Stimulated activated CD4-positive, alpha-beta T cell treated with anti-CD3 and anti-CD28 coated beads, Interleukin-12 subunit alpha, Interleukin-12 subunit beta, amount 100 ng/mL, for 4 hours (primary cell): ENCODE data around the gene CNIH3.
"Not testable (repeated sequence)": the region's sequence is repeated elsewhere in the genome, so short reads cannot be mapped to it uniquely, and the experiment has no call there.

Experiments used
- DNase-seq: peaks from one replicate; pipeline ENCODE4 v3.0.0-alpha.2; 2020

The CNIH3 gene

DNA sequence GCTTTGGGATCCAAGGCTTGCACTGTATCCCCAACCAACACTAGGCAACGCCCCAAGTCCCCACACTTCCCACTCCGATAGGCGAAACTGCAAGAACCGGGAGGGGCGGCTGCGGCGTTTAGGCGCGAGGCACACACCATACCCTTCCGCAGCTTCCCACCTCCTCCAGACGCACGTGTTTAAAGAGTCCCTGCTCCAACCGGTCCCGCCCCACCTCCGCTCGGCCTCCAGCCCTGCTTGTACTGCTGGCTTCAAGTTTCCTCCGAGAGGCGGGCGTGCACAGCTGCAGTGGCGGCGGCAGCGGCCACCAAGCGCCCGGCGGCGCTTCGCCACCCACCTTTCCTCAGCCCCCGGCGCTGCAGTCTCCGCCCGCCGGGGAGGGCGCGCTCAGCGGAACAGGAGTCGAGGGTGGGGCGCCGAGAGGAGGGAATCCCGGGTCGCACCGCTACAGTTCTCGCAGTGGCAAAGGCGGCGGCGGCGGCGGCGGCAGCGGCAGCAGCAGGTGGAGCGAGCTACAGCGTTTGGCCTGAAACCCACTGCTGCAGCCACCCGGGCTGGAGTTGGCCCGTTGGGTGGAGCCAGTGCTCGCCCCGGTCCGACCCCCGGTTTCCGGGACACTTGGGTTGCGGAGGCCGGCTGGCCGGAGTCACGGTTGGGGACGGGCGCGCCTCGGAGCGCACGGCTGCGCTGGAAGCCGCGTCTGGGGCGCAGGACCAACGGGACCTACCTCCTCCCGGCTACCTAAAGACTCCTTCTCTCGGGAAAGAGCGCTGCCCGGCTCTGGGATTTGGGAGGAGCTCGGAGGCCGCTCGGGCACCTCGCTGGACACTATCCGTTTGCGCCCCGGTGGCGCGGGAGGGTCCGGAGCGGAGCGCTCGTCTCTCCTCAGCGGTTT, at the start of gene CNIH3:
Gene CNIH3 (plus strand): TSS at position 457 of the 895 bp plus-strand sequence. CDS start 858 bp downstream, outside the sequence.
- no peak for DNase-seq

DNA sequence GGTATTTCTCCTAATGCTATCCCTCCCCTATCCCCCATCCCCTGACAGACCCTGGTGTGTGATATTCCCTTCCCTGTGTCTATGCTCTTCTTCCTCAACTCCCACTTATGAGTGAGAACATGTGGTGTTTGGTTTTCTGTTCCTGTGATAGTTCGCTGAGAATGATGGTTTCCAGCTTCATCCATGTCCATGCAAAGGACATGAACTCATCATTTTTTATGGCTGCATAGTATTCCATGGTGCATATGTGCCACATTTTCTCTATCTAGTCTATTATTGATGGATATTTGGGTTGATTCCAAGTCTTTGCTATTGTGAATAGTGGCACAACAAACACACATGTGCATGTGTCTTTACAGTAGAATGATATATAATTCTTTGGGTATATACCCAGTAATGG, 49.6 kb upstream of the CNIH3 start:
- DNase-seq = not testable (repeated sequence)

- DNase-seq = no peak
Observed at GRCh38 chr1:224569276-224569675, 46.8 kb upstream of the CNIH3 start.

DNA sequence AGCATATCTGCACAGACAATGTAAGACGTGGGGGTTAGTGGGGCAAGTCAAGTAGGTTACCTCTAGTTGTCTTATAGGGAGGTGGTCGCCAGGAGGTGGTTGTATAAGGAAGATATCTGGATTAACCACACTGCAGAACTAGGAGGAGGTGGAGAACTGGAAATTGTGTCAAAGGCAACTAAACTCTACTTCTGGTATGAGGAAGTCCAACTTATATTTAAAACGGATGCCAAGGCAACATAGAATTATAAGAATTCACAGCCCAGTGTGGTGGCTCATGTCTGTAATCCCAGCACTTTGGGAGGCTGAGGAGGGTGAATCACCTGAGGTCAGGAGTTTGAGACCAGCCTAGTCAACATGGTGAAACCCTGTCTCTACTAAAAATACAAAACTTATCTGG, 44.1 kb upstream of the CNIH3 start:
- not testable (repeated sequence) for DNase-seq

GRCh38 chr1:224579526-224579925, 36.6 kb upstream of the CNIH3 start:
- no peak for DNase-seq

DNA sequence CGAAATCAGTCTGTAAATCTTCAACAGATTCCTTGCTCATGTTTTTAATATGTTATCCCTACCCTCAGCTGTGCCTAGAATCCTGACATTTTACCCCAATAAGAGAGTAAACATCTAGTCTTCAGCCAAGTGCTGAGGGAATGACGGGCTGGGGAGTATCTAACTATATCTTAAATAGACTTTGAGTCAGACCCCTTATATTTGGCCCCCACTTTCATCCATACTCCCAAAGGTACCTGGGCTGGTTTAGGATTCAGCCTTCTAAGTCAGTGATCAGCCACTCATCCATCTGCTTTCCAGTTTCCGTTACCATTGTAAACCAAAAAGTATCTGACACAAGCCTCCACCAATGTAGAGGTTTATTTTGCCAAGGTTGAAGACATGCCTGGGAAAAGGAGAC, 36.1 kb upstream of the CNIH3 start:
- no peak for DNase-seq

GRCh38 chr1:224582041-224582440, 34.1 kb upstream of the CNIH3 start:
- DNase-seq = no peak

DNA sequence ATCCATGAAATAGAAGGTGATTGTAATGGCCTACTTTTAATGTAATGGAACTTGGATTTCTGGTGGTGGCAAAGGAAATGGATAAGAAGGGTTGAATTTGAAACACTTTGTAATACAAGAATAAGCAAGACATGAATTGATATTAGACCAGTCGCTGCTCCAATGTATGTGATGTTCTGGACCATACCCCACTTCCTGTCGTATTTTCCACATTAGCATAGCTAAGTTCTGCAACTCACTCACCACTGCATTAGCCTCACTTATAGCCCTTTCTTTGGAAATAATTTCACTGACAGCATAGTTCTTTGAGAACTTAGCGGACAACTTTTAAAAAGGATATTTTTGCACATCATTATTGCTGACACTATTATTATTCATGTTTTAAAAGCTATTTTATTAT, 32.3 kb upstream of the CNIH3 start:
- DNase-seq = no peak

- no peak for DNase-seq
Observed at GRCh38 chr1:224585051-224585450, 31.1 kb upstream of the CNIH3 start.

DNA sequence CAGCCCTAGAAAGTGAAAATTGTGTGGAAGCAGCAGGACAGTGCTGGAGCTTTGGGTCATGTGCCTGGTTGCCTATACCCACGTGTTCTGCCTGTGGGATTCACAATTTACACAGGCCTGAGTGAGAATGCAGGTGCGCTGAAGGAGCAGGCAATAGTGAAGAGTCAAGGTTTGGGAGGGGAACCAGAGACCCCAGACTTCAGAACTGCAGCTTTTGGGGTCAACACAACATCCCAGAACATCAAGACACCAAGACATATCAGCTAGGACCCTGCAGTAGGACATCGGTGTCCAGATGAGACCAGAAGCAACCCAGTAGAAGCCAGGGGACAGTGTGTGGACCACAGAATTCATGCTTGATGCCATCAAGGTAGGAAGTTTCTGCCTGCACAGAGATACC, 29.1 kb upstream of the CNIH3 start:
- no peak for DNase-seq

- DNase-seq = no peak
Observed at GRCh38 chr1:224588515-224588914, 27.6 kb upstream of the CNIH3 start.

DNA sequence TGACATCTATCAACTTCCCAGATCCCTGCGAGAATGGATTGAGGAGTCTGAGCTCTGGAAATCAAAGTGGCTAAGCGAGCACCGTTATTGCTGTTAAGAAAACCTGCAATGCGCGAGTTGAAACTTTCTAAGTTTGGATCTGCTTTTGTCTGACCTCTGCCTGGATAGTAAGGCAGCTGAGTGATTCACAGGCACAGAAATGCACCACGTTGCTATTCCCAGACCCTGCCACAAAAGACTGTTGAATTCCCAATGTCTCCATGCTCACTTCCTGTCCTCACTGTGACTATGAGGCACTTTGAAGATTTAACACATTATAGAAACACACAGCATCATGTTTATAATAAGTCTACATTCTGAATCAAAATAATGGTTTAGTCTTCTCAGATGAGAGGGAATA, 27.1 kb upstream of the CNIH3 start:
- DNase-seq = no peak

- DNase-seq = no peak
Observed at GRCh38 chr1:224591326-224591725, 24.8 kb upstream of the CNIH3 start.

DNA sequence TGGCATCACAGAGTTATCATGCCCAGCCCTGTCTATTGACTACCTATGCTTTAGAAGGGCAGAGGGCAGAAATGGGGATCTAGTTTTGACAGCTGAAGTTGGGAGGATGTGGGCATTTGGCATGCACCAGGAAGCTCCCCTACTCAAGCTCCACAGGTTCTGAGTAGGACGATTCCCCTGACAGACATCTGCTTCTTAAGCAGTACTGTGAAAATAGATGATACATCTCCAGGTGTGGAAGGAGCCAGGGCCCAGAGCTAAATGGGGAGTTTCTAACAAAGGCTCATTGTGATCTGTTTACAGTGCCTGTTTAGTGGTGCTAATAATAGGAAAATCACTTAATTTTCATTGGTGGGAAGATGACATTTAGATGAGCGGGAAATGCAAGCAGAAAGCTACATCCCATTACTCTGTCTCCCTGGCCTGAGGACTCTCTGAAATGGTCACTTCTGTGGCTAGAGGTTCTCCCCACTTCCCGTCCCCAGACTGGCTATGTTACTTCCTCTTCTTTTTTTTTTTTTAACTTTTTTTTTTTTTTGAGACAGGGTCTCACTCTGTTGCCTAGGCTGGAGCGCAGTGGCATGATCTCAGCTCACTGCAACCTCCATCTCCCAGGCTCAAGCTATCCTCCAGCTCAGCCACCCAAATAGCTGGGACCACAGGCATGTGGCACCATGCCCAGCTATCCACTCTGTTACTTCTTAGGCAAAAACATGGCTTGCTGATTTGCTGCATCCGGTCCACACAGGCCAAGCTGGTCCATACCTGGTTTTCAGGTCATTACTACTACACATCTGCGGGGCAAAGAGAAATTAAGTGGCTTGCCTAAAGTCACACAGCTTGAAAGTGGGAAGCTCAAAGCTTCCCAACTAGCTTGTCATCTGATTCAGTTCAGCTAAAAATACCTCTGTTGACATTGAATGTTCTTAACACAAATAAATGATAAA, 23.2 kb upstream of the CNIH3 start:
- DNase-seq = no peak

GRCh38 chr1:224594360-224594759, 21.8 kb upstream of the CNIH3 start:
- DNase-seq = no peak

GRCh38 chr1:224594851-224595250, 21.3 kb upstream of the CNIH3 start:
- DNase-seq = no peak

DNA sequence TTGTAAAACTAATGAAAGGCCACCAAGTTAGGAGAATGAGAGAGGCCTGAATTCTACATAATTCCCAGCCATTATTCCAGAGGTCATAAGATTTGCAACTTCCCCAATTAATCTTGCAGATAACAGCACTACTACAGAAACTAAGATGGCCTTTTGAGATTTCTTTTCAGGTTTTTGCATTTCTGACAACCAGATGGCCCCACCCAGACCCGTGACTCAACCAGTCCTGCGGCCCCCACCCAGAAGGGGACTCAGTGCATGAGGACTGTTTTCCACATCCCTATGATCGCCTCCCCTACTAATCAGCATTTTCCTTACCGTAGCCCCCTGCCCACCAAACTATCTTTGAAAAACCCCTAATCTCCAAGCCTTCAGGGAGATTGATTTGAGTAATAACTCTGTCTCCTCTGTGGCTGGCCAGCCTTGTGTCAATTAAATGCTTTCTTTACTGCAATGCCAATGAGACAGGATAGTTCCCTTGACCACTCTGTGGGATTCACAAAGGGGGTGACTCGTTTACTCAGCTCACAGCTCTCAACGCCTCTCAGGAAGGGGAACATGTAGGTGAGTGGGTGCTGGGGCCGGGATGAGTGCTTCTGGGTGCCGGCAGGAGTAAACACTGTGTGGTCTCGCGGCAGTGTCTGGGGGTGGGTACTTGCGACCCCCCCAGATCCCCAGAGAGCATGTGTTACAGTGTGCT, 10.5 kb upstream of the CNIH3 start:
- DNase-seq = no peak

GRCh38 chr1:224607188-224608148, 8.6 kb upstream of the CNIH3 start:
- DNase-seq = no peak

DNA sequence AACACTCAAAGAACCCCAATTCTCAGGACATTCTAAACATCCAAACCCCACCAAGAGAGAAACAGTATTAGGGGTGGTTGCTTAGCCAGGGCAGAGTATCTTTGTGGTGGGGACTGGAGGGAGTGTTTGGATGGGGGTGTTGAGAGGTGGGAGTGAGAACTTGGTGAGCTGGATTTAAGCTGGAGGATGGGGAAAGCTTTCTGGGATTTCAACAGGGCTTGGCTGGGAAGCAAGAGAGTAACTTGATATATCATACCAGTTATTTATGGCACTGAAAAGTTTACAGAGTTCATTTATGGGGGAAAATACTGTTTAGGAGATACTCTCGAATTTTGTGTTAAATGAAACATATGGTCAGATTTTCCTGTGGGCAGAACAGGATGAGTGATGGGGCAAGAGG, 6.8 kb upstream of the CNIH3 start:
- no peak for DNase-seq

- no peak for DNase-seq
Observed at GRCh38 chr1:224612246-224612645, 3.9 kb upstream of the CNIH3 start.

GRCh38 chr1:224613486-224613885, 2.6 kb upstream of the CNIH3 start:
- no peak for DNase-seq
